HUES64 (cell line): ENCODE data around the gene FTCDNL1. TPM values are rescaled to one million over a fixed set of nuclear protein-coding genes. Genes with fewer than 3 reads are reported as not detected.

Experiments
- H3K27ac ChIP-seq: 2 replicates; pipeline ENCODE4 v1.7.0; 2013; ENCODE audit warnings: low read depth, low read length, inconsistent platforms
- H3K27me3 ChIP-seq: 2 replicates; pipeline ENCODE4 v1.6.1; 2013; ENCODE audit warnings: mild to moderate bottlenecking, low read length; ENCODE audit not compliant: insufficient read depth
- H3K36me3 ChIP-seq: 2 replicates; pipeline ENCODE4 v1.6.1; 2013; ENCODE audit warnings: mild to moderate bottlenecking, low read length; ENCODE audit not compliant: insufficient read depth
- H3K4me1 ChIP-seq: 2 replicates; pipeline ENCODE4 v1.6.1; 2013; ENCODE audit warnings: mild to moderate bottlenecking, low read length, moderate library complexity; ENCODE audit not compliant: insufficient read depth
- H3K4me3 ChIP-seq: 2 replicates; pipeline ENCODE4 v1.5.1; 2013; ENCODE audit warnings: mild to moderate bottlenecking, low read length, moderate library complexity
- H3K9ac ChIP-seq: 2 replicates; pipeline ENCODE4 v1.6.1; 2013; ENCODE audit warnings: mild to moderate bottlenecking, low read depth, low read length
- H3K9me3 ChIP-seq: 2 replicates; pipeline ENCODE4 v1.6.1; 2013; ENCODE audit warnings: low read depth, low read length; ENCODE audit not compliant: insufficient read depth
- WGBS: fragments of 150-250, 120-280 bp; methylation state at CpG from one replicate; pipeline ENCODE4 v1.1.7; 2013; ENCODE audit warnings: missing lambda C conversion rate; 5-methylcytosine and 5-hydroxymethylcytosine counted together
- polyA plus RNA-seq, 2 experiments: library from polyadenylated mRNA; stranded (reverse); fragments of 50-300 nt; gene quantifications; one replicate each; pipeline ENCODE4 v1.2.3, GENCODE V29; 2013

The FTCDNL1 gene
- polyA plus RNA-seq (2013, experiment 1 of 2), result 0.45 TPM
- polyA plus RNA-seq (2013, experiment 2 of 2), result 0.25 TPM

DNA sequence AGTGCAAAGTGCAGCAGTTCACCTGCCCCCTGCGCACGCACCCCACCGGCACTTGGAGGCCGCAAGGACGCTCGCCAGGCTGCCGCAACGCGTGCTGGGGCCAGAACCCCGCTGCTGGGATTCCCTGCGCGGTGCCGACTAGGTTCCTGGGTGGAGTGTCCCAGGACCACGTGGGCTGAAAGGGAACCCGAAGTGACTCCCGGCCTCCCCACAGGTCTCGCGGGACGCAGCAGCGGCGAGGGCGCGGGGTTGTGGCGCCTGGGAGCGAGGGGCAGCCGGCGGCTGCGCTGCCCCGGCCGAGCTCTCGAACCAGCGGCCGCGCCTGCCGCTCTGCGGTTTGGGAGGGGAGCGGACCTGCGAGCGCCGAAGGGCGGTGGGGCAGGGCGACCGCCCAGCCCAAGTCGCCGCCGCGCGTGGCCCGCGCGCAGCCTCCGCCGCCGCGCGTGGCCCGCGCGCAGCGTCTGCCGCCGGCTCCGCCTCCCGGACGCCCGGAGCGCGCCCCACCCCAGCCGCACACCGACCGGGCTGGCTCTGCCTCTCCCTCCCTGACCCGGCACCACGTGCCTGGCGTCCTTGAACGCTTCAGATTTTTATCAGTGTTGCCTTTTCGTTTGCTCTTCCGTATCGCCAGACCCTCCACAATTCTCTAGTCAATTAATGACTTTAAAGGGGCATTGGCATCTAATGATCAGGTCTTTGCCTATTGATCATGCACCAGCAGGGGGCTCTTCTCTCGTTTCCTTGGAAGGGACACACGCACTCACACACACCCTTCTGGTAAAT lies at the start of gene FTCDNL1:
TSS of gene FTCDNL1 (minus strand) at position 475 of the 783 bp plus-strand sequence. CDS start 2,230 bp downstream, outside the sequence.
- H3K4me1 ChIP-seq, result peaks cover 25% of the 10 kb centered on the region
- peak within 1 kb of the TSS; percentile 89 for H3K9ac ChIP-seq
- under 1% methylated on average over 80 of the region's 80 CpGs for WGBS
- peak within 1 kb of the TSS; percentile 90 for H3K4me3 ChIP-seq
- no peaks in the 10 kb centered on the region for H3K9me3 ChIP-seq
- H3K27ac ChIP-seq, result peak within 1 kb of the TSS; percentile 29; the same call in 1 of the 2 replicates
- no peaks in the 10 kb centered on the region for H3K36me3 ChIP-seq
- peaks cover 19% of the 10 kb centered on the region for H3K27me3 ChIP-seq

DNA sequence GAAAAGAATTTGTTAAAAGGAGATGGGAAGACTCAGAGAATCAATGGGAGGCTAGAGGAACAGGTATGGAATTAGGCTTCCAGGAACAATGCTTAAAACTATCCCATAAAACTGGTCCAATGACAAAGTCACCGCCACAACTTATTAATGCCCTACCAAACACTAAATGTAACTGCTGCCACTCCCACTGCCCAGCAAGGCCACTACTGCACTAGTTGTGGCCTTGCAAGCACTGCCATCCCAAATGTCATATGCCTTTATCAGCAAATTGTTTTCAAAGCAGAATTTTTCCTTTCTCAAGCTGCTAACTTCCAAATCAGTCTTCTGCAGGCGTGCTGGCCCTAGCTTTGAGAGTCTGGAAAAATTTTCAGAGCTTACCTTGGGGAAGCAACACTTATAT lies 45.6 kb upstream of the FTCDNL1 start:
- no peaks in the 10 kb centered on the region for H3K27me3 ChIP-seq
- no peak overlapping the region for H3K9ac ChIP-seq
- no peaks in the 10 kb centered on the region for H3K9me3 ChIP-seq
- H3K4me1 ChIP-seq, result no peaks in the 10 kb centered on the region
- 96% methylated on average over 2 of the region's 2 CpGs for WGBS
- H3K36me3 ChIP-seq, result no peaks in the 10 kb centered on the region
- H3K4me3 ChIP-seq, result no peak overlapping the region
- no peak overlapping the region for H3K27ac ChIP-seq

DNA sequence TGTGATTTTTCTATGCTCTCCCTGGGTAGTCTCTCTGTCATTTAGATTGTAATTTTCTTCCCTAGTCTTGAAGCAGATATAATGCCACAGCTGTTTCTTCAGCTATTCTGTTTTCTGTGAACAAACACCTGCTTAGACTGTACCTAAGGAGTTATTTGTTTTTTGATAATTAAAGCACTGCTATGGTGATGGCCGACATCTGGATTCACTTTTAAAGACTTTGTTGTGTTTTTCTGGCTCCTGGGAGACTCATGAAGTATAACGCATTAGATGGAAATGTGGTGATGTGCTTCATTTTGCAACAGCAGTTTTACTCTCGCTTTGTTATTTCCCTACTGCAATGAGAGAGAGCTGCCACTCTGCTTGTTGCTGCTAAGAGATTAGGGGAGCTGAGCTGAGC lies 44.4 kb upstream of the FTCDNL1 start:
- H3K9ac ChIP-seq, result no peak overlapping the region
- WGBS, result 92% methylated on average over 3 of the region's 3 CpGs
- H3K4me3 ChIP-seq, result no peak overlapping the region
- no peaks in the 10 kb centered on the region for H3K36me3 ChIP-seq
- no peaks in the 10 kb centered on the region for H3K4me1 ChIP-seq
- H3K9me3 ChIP-seq, result no peaks in the 10 kb centered on the region
- no peaks in the 10 kb centered on the region for H3K27me3 ChIP-seq
- H3K27ac ChIP-seq, result no peak overlapping the region

DNA sequence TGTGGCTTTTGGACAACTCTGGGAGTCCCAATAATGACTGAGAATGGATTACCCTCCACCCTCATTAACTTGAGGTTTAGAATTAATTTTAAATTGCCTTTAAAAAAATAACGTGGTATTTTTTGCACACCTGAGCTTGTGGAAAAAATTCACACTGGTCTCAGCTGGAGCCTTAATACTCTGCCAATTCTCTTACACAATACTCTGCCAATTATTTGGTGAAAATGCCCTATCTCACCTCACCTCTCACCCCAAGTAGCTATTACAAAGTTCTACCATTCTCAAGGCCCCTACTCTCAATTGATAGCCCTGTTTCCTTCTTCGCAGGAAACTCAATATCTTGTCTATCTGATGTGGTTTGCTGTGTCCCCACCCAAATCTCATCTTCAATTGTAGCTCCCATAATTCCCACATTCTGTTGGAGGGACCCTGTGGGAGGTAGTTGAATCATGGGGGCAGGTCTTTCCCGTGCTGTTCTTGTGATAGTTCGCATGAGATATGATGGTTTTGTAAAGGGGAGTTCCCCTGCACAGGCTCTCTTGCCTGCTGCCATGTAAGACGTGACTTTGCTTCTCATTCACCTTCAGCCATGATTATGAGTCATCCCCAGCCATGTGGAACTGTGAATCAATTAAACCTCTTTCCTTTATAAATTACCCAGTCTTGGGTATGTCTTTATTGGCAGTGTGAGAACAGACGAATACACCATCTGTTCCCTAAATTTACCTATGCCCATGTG lies 32.7 kb upstream of the FTCDNL1 start:
- Histone ChIP-seq H3K27ac (no peak overlapping the region), H3K4me3 (no peak overlapping the region), H3K9ac (no peak overlapping the region), H3K36me3 (no peaks in the 10 kb centered on the region), H3K27me3 (no peaks in the 10 kb centered on the region), H3K9me3 (0 out of 2 replicates have a peak, but pooled peaks cover 1% of the 10 kb centered on the region), H3K4me1 (no peaks in the 10 kb centered on the region)
- 97% methylated on average over 6 of the region's 6 CpGs for WGBS

DNA sequence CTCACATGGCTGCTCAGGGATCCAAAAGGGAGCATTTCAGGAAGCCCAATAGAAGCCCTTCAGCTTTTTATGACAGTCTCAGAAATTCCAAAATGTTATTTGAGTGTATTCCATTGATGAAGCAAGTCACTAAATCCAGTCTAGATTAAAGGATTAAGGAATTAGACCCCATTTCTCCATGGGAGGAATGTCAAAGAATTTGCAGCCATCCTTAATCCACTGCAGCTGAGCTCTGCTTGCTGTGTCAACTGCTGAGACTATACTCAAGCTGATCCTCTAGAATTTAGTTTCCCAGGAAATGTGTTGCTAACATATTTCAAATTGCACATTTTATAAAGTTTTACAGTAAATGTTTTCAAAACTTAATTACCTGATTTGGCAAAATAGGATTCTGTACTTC lies 31.7 kb upstream of the FTCDNL1 start:
- 0 out of 2 replicates have a peak, but pooled peaks cover 7% of the 10 kb centered on the region for H3K9me3 ChIP-seq
- no peak overlapping the region for H3K27ac ChIP-seq
- no peaks in the 10 kb centered on the region for H3K27me3 ChIP-seq
- no peak overlapping the region for H3K9ac ChIP-seq
- H3K4me1 ChIP-seq, result no peaks in the 10 kb centered on the region
- H3K36me3 ChIP-seq, result no peaks in the 10 kb centered on the region
- H3K4me3 ChIP-seq, result no peak overlapping the region

DNA sequence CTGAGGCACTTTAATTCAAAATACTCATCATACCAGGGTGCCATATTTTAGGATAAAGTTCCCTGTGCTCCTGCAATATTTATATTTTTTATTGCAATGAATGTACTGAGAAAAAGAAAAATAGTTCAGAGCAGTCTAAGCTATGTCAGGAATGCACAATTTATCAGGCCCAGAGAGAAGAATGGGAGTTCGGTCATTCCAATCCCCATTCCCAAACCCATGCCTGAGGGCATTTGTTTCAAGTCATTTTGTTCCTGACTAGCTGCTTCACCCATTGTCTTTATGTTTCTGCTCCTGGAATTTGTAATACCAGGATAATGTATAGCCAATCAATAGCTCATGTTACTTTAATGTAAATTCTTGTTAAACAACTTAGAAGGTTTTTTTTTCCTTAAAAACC lies 24.4 kb upstream of the FTCDNL1 start:
- no peaks in the 10 kb centered on the region for H3K36me3 ChIP-seq
- H3K9ac ChIP-seq, result no peak overlapping the region
- no peak overlapping the region for H3K27ac ChIP-seq
- peaks cover 27% of the 10 kb centered on the region for H3K9me3 ChIP-seq
- H3K27me3 ChIP-seq, result no peaks in the 10 kb centered on the region
- peaks cover 8% of the 10 kb centered on the region for H3K4me1 ChIP-seq
- WGBS, result 92% methylated on average over 1 of the region's 1 CpG
- no peak overlapping the region for H3K4me3 ChIP-seq

DNA sequence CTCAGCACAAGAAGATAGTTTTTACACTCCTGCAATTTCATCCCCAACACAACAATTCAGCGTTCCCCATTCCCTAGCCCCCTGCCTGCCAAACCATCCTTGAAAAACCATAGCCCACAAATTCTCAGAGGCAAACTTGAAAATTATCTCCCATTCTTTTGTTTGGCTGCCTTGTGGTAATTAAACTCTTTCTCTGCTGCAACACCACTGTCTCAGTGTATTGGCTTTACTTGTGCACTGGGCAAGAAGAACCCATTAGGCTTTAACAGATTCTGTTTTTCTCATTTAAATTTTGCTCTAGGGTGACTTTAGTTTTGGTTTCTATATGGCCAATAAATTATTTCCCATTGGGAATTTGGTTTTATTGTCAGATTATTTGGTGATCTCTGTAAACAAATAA lies 23.2 kb upstream of the FTCDNL1 start:
- no peaks in the 10 kb centered on the region for H3K36me3 ChIP-seq
- peaks cover 27% of the 10 kb centered on the region for H3K9me3 ChIP-seq
- H3K9ac ChIP-seq, result no peak overlapping the region
- no peaks in the 10 kb centered on the region for H3K27me3 ChIP-seq
- no peak overlapping the region for H3K4me3 ChIP-seq
- no peak overlapping the region for H3K27ac ChIP-seq
- H3K4me1 ChIP-seq, result peaks cover 19% of the 10 kb centered on the region
- WGBS, result 98% methylated on average over 1 of the region's 1 CpG

DNA sequence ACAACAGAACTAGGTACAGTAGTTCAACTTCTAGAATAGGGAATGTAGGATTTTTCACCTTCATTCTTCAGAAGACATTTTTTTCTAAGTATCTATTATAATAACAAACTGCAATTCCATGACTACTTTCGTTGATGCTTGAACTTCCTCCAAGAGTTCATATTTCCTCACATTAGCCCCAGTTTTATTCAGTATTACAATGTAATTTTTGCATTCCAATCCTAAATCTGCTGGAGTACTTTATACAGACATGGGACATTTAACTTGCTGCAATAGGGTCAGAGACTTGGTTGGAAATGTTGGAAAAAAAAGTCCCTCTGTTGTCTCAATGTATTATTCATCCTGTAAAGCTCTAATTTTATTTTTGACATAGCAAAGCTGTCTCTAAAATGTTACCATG lies 19.6 kb upstream of the FTCDNL1 start:
- peak overlapping the region; percentile 90; the same call in 1 of the 2 replicates for H3K27ac ChIP-seq
- no peak overlapping the region; the same call in 1 of the 2 replicates for H3K4me3 ChIP-seq
- H3K9me3 ChIP-seq, result peaks cover 21% of the 10 kb centered on the region
- H3K36me3 ChIP-seq, result no peaks in the 10 kb centered on the region
- WGBS, result 89% methylated on average over 1 of the region's 1 CpG
- no peaks in the 10 kb centered on the region for H3K27me3 ChIP-seq
- H3K4me1 ChIP-seq, result peaks cover 42% of the 10 kb centered on the region
- peak overlapping the region; percentile 56; the same call in 1 of the 2 replicates for H3K9ac ChIP-seq

DNA sequence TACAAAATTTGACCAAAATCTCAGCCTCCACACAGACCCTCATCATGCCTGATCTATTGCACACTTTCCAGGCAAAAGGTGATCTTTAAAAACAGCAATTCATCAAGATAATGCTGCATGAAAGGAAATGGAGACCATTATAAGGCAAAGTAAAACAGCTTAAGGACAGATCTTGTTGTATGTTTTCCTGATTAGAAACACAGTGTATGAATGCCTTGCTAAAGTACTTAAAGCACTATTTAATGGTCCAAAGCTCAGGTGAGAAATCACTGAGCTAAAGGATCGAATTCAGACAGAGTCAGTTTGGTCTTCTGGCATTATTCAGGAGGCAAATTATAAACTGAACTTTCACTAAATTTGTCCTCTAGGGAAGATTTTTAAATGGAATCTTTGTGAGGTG lies 18.7 kb upstream of the FTCDNL1 start:
- Histone ChIP-seq H3K4me3 (peak overlapping the region; percentile 29), H3K36me3 (no peaks in the 10 kb centered on the region), H3K9ac (peak overlapping the region; percentile 56; the same call in 1 of the 2 replicates), H3K4me1 (peaks cover 42% of the 10 kb centered on the region), H3K27ac (peak overlapping the region; percentile 90), H3K9me3 (peaks cover 13% of the 10 kb centered on the region), H3K27me3 (no peaks in the 10 kb centered on the region)
- WGBS, result 21% methylated on average over 1 of the region's 1 CpG

DNA sequence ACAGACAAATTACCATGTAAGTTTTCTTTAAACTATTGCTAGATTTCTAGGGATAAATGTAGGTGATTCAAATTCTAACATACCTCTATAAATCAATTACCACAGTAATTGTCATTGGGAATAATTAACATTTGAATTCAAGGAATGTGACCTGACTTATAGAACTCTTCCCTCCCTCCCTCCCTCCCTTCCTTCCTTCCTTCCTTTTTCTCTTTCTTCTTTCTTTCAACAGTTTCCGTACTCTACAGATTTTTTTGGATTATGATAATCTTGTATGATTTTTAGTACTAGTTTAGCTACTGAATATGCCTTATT lies 18.2 kb upstream of the FTCDNL1 start:
- H3K9ac ChIP-seq, result peak overlapping the region; percentile 56; the same call in 1 of the 2 replicates
- WGBS, result no CpG with 5 or more reads among the region's 1 CpG
- H3K36me3 ChIP-seq, result no peaks in the 10 kb centered on the region
- H3K27ac ChIP-seq, result peak overlapping the region; percentile 90
- peaks cover 42% of the 10 kb centered on the region for H3K4me1 ChIP-seq
- peak overlapping the region; percentile 32 for H3K4me3 ChIP-seq
- H3K9me3 ChIP-seq, result peaks cover 8% of the 10 kb centered on the region
- no peaks in the 10 kb centered on the region for H3K27me3 ChIP-seq
